Stimulated activated CD8-positive, alpha-beta memory T cell treated with anti-CD3 and anti-CD28 coated beads, Interleukin-12 subunit alpha, Interleukin-12 subunit beta, amount 100 ng/mL, for 24 hours (primary cell): ENCODE results near the gene LCP2.

Source experiments
- DNase-seq: peaks from one replicate; pipeline ENCODE4 v3.0.0-alpha.2; 2020; ENCODE audit errors: extremely low read depth

LCP2 gene

GRCh38 chr5:170216257-170216864, 81.2 kb downstream of the LCP2 start:
- DNase-seq, result no peak

GRCh38 chr5:170211575-170212334, 85.8 kb downstream of the LCP2 start:
- no peak for DNase-seq

- DNase-seq, result no peak
These were observed 90.6 kb downstream of the LCP2 start for GRCh38 chr5:170206958-170207357.

- no peak for DNase-seq
These were observed 91.4 kb downstream of the LCP2 start for GRCh38 chr5:170206216-170206615.

GRCh38 chr5:170204202-170204601, 93.4 kb downstream of the LCP2 start:
- DNase-seq, result no peak

GRCh38 chr5:170202117-170202516, 95.5 kb downstream of the LCP2 start:
- DNase-seq, result no peak

- DNase-seq, result no peak
These were observed 96.3 kb downstream of the LCP2 start for GRCh38 chr5:170201311-170201710.

GRCh38 chr5:170200876-170201275, 96.7 kb downstream of the LCP2 start:
- no peak for DNase-seq
